Loucy (cell line): Measurements from ENCODE around the gene LIMK2.

Source experiments
- CTCF ChIP-seq: fragments of 200-600 bp; sonication (generic); conservative IDR thresholded peaks from 2 replicates; pipeline ENCODE4 v1.5.1; 2014; ENCODE audit warnings: mild to moderate bottlenecking, antibody characterized with exemption, low read length
- EZH2phosphoT487 ChIP-seq: fragments of 200-600 bp; IDR thresholded peaks from 2 replicates; pipeline ENCODE4 v1.6.1; 2018; ENCODE audit warnings: antibody characterized with exemption, mild to moderate bottlenecking, moderate library complexity, borderline replicate concordance

GRCh38 chr22:31286360-31287255 lies 74.5 kb downstream of the LIMK2 start:
- TF ChIP-seq CTCF = no peak
- TF ChIP-seq EZH2phosphoT487 = no peak
